ENCODE measurements around the gene LRRC45.
A peak's percentile ranks its signal among the peaks of the same experiment; 100 is the strongest.

LRRC45 gene

GRCh38 chr17:82020572-82021106 is 2.5 kb upstream of the LRRC45 start:
- DNase-seq, result no peak

- DNase-seq, result peak; percentile 7
Measured at GRCh38 chr17:82021107-82021899, 1.8 kb upstream of the LRRC45 start.

- no peak for DNase-seq
Measured at GRCh38 chr17:82021900-82022309, 1.2 kb upstream of the LRRC45 start.

GRCh38 chr17:82022310-82022980 is 660 bp upstream of the LRRC45 start, which contains the start of gene CENPX:
Gene CENPX, minus strand, starts transcription at chr17:82022878. Its CDS starts 17 bp downstream, at chr17:82022861.
- DNase-seq, result no peak

- DNase-seq, result no peak
Measured at GRCh38 chr17:82023447-82024241, 539 bp downstream of the LRRC45 start.

GRCh38 chr17:82024859-82025258 is 1.8 kb downstream of the LRRC45 start:
- no peak for DNase-seq

- no peak for DNase-seq
Measured at GRCh38 chr17:82025401-82026107, 2.4 kb downstream of the LRRC45 start.

GRCh38 chr17:82028246-82028645 is 5.1 kb downstream of the LRRC45 start:
- no peak for DNase-seq

- no peak for DNase-seq
Measured at GRCh38 chr17:82028966-82029365, 5.9 kb downstream of the LRRC45 start.

- no peak for DNase-seq
Measured at GRCh38 chr17:82029391-82029790, 6.3 kb downstream of the LRRC45 start.

- no peak for DNase-seq
Measured at GRCh38 chr17:82029990-82030469, 6.9 kb downstream of the LRRC45 start.

GRCh38 chr17:82030470-82031302 is 7.6 kb downstream of the LRRC45 start:
- peak; percentile 35 for DNase-seq

- peak; percentile 5 for DNase-seq
Measured at GRCh38 chr17:82031303-82031884, 8.3 kb downstream of the LRRC45 start, which contains the start of gene RAC3. Gene RAC3, plus strand, starts transcription at chr17:82031678. Its CDS starts 84 bp downstream, at chr17:82031762.

GRCh38 chr17:82031885-82032627 is 9.0 kb downstream of the LRRC45 start:
- DNase-seq, result peak; percentile 7

- no peak for DNase-seq
Measured at GRCh38 chr17:82033359-82034085, 10.4 kb downstream of the LRRC45 start.

GRCh38 chr17:82034371-82035011 is 11.4 kb downstream of the LRRC45 start:
- no peak for DNase-seq

- DNase-seq, result no peak
Measured at GRCh38 chr17:82035488-82035887, 12.4 kb downstream of the LRRC45 start.

- DNase-seq, result no peak
Measured at GRCh38 chr17:82035956-82036633, 13.0 kb downstream of the LRRC45 start.

Measured in NCI-H748 treated with DMSO at 0.1 percent for 48 hours (cell line).